T-helper 1 cell (primary cell): ENCODE data around the gene ALOX12B.
"Not testable (repeated sequence)": the region's sequence is repeated elsewhere in the genome, so short reads cannot be mapped to it uniquely, and the experiment has no call there.

ENCODE experiments used
- DNase-seq, 5 donors: peaks; one replicate each; pipeline ENCODE4 v3.0.0-alpha.2; 2012 to 2020

The ALOX12B gene

GRCh38 chr17:8063761-8064534 is 23.6 kb downstream of the ALOX12B start:
- no peak for DNase-seq

- no peak for DNase-seq
These were observed 24.6 kb downstream of the ALOX12B start for GRCh38 chr17:8062807-8063483.

- no peak for DNase-seq
These were observed 25.1 kb downstream of the ALOX12B start for GRCh38 chr17:8062435-8062806.

GRCh38 chr17:8061851-8062250 is 25.7 kb downstream of the ALOX12B start:
- not testable (repeated sequence) for DNase-seq

- DNase-seq, result peak in 4 of 5 donors; percentile 29 to 60 (median 50)
These were observed 27.2 kb downstream of the ALOX12B start for GRCh38 chr17:8060274-8060673.

- no peak for DNase-seq
These were observed 28.4 kb downstream of the ALOX12B start for GRCh38 chr17:8059131-8059530.

- peak in 4 of 5 donors; percentile 15 to 66 (median 42) for DNase-seq
These were observed 29.8 kb downstream of the ALOX12B start for GRCh38 chr17:8057691-8058114.

- no peak for DNase-seq
These were observed 30.4 kb downstream of the ALOX12B start for GRCh38 chr17:8056976-8057625.

- DNase-seq, result peak in 1 of 5 donors; percentile 71
These were observed 31.1 kb downstream of the ALOX12B start for GRCh38 chr17:8056232-8056975.

- no peak for DNase-seq
These were observed 31.7 kb downstream of the ALOX12B start for GRCh38 chr17:8055851-8056231.

GRCh38 chr17:8053600-8053999 is 33.9 kb downstream of the ALOX12B start:
- DNase-seq, result no peak

GRCh38 chr17:8052256-8053252 is 35.0 kb downstream of the ALOX12B start:
- no peak for DNase-seq

GRCh38 chr17:8051831-8052230 is 35.7 kb downstream of the ALOX12B start:
- no peak for DNase-seq

GRCh38 chr17:8048736-8049135 is 38.8 kb downstream of the ALOX12B start:
- no peak for DNase-seq

- DNase-seq, result no peak
These were observed 39.3 kb downstream of the ALOX12B start for GRCh38 chr17:8048236-8048635.

GRCh38 chr17:8047769-8048110 is 39.8 kb downstream of the ALOX12B start:
- no peak for DNase-seq

- DNase-seq, result no peak
These were observed 40.4 kb downstream of the ALOX12B start for GRCh38 chr17:8046929-8047768.

GRCh38 chr17:8046306-8046928 is 41.1 kb downstream of the ALOX12B start:
- no peak for DNase-seq

GRCh38 chr17:8044819-8045810 is 42.4 kb downstream of the ALOX12B start:
- DNase-seq, result no peak
